HCT116 (cell line): ENCODE results near the gene URB1. TPM values are rescaled to one million over a fixed set of nuclear protein-coding genes. Genes with fewer than 3 reads are reported as not detected.
A peak's percentile ranks its signal among the peaks of the same experiment; 100 is the strongest.

ENCODE experiments used
- ATAC-seq: fragments of 200-7000 bp; cut with Tn5 transposase; 2 replicates; pipeline ENCODE4 v1.9.1; 2020; ENCODE audit warnings: mild to moderate bottlenecking, moderate library complexity
- BruUV-seq: library from RNA; stranded (reverse); fragments of 400-500 nt; replicated peaks from 2 replicates; lab custom pipeline; 2021; lab: Mats Ljungman, UMichigan
- CTCF ChIA-PET: fragments of 300-600 bp; sonication (Branson Sonifier 250); formaldehyde crosslinking; loops from one replicate; lab custom pipeline; 2021; ENCODE audit warnings: antibody characterized with exemption; lab: Charles Lee
- POLR2A ChIA-PET: fragments of 300-600, 350-600 bp; sonication (Branson Sonifier 250); formaldehyde crosslinking; loops from one replicate; lab custom pipeline; 2021; ENCODE audit warnings: antibody characterized with exemption; lab: Charles Lee
- RAD21 ChIA-PET, 2 experiments: fragments of 300-600 bp; sonication (Branson Sonifier 250); formaldehyde crosslinking; loops; one replicate each; lab custom pipeline; 2023; ENCODE audit warnings: low total read pairs in 2 of 2; ENCODE audit not compliant: uncharacterized antibody in 2 of 2, unreplicated experiment in 2 of 2, low non-redundant PET in 1 of 2; lab: Charles Lee
- DNase-seq: peaks from one replicate; pipeline ENCODE4 v3.0.0-alpha.2; 2010; ENCODE audit warnings: low read depth, low spot score
- H2AFZ ChIP-seq: fragments of 200-600 bp; shearing (Covaris generic), sonication (generic); 2 replicates; pipeline ENCODE4 v1.6.1; 2017; ENCODE audit warnings: low read depth, mixed run types, mixed read lengths, antibody characterized with exemption, low read length; ENCODE audit not compliant: poor library complexity, severe bottlenecking
- H3K27ac ChIP-seq: 2 replicates; pipeline ENCODE4 v1.5.1; 2012; ENCODE audit warnings: low read depth, low read length
- H3K27me3 ChIP-seq: fragments of 200-600 bp; sonication (generic); 2 replicates; pipeline ENCODE4 v1.6.1; 2016; ENCODE audit warnings: mixed run types, low read length, mixed read lengths; ENCODE audit not compliant: insufficient read depth
- H3K36me3 ChIP-seq, 2 experiments: fragments of 200-500 bp in 1 of 2; fragments of 200-600 bp in 1 of 2; sonication (Bioruptor generic) in 1 of 2; sonication (generic) in 1 of 2; 2 replicates each; pipeline versions ENCODE4 v1.5.1 to v1.6.1; 2014 to 2016; ENCODE audit warnings: low read length in 2 of 2, inconsistent platforms in 1 of 2, mixed read lengths in 1 of 2, mixed run types in 1 of 2; ENCODE audit not compliant: insufficient read depth in 2 of 2, control insufficient read depth in 1 of 2
- H3K4me1 ChIP-seq, 2 experiments: fragments of 200-600 bp in 1 of 2; sonication (generic) in 1 of 2; 2 replicates each; pipeline versions ENCODE4 v1.5.1 to v1.6.1; 2012 to 2017; ENCODE audit warnings: low read length in 2 of 2, inconsistent platforms in 1 of 2, mild to moderate bottlenecking in 1 of 2, mixed read lengths in 1 of 2, mixed run types in 1 of 2, moderate library complexity in 1 of 2; ENCODE audit not compliant: insufficient read depth in 2 of 2, control insufficient read depth in 1 of 2
- H3K4me2 ChIP-seq: fragments of 200-600 bp; sonication (generic); 2 replicates; pipeline ENCODE4 v1.6.1; 2017; ENCODE audit warnings: mixed run types, low read length, mixed read lengths
- H3K4me3 ChIP-seq, 2 experiments: fragments of 200-600 bp in 1 of 2; sonication (generic) in 1 of 2; replicated peaks in 1 of 2; 2 replicates each; pipeline ENCODE4 v1.5.1; 2011 to 2016; ENCODE audit warnings: low read length in 2 of 2, control low read depth in 1 of 2, low read depth in 1 of 2, mild to moderate bottlenecking in 1 of 2, mixed read lengths in 1 of 2, mixed run types in 1 of 2
- H3K79me2 ChIP-seq: fragments of 200-600 bp; sonication (generic); 2 replicates; pipeline ENCODE4 v1.6.1; 2017; ENCODE audit warnings: mild to moderate bottlenecking, mixed run types, low read length, moderate library complexity, mixed read lengths; ENCODE audit not compliant: insufficient read depth
- H3K9ac ChIP-seq: fragments of 200-600 bp; sonication (generic); 2 replicates; pipeline ENCODE4 v1.6.1; 2016; ENCODE audit warnings: low read length, mixed read lengths
- H3K9me2 ChIP-seq: fragments of 200-600 bp; sonication (generic), shearing (Covaris generic); 2 replicates; pipeline ENCODE4 v1.6.1; 2017; ENCODE audit warnings: mixed run types, mild to moderate bottlenecking, moderate library complexity; ENCODE audit not compliant: insufficient read depth
- H3K9me3 ChIP-seq, 2 experiments: fragments of 200-500 bp in 1 of 2; fragments of 200-600 bp in 1 of 2; sonication (Bioruptor generic) in 1 of 2; sonication (generic) in 1 of 2; 2 replicates each; pipeline ENCODE4 v1.6.1; 2014 to 2017; ENCODE audit warnings: low read length in 2 of 2, mixed read lengths in 2 of 2, inconsistent platforms in 1 of 2, low read depth in 1 of 2, mild to moderate bottlenecking in 1 of 2, mixed run types in 1 of 2, moderate library complexity in 1 of 2; ENCODE audit not compliant: control insufficient read depth in 1 of 2, insufficient read depth in 1 of 2
- H4K20me1 ChIP-seq: fragments of 200-600 bp; sonication (generic), shearing (Covaris generic); 2 replicates; pipeline ENCODE4 v1.6.1; 2017; ENCODE audit warnings: mixed run types, mild to moderate bottlenecking, moderate library complexity; ENCODE audit not compliant: insufficient read depth
- CBX3 ChIP-seq: IDR thresholded peaks from 2 replicates; pipeline ENCODE4 v1.6.1; 2012; ENCODE audit warnings: low read depth
- CEBPB ChIP-seq: IDR thresholded peaks from 2 replicates; pipeline ENCODE4 v1.6.1; 2012; ENCODE audit warnings: low read depth
- CTCF ChIP-seq, 3 experiments: fragments of 200-600 bp in 1 of 3; sonication (generic) in 1 of 3; IDR thresholded peaks in 2 of 3; conservative IDR thresholded peaks in 1 of 3; 2 replicates each; pipeline ENCODE4 v1.5.1; 2012 to 2017; ENCODE audit warnings: low read depth in 2 of 3, low read length in 2 of 3, antibody characterized with exemption in 1 of 3, borderline replicate concordance in 1 of 3, control low read depth in 1 of 3, mild to moderate bottlenecking in 1 of 3, mixed read lengths in 1 of 3, mixed run types in 1 of 3, moderate library complexity in 1 of 3; ENCODE audit not compliant: insufficient read depth in 1 of 3
- ELF1 ChIP-seq: IDR thresholded peaks from 2 replicates; pipeline ENCODE4 v1.6.1; 2012; ENCODE audit warnings: low read depth, borderline replicate concordance
- EZH2 ChIP-seq: fragments of 200-600 bp; sonication (generic); IDR thresholded peaks from 2 replicates; pipeline ENCODE4 v1.6.1; 2017; ENCODE audit warnings: antibody characterized with exemption, mixed run types
- EZH2phosphoT487 ChIP-seq: fragments of 200-600 bp; IDR thresholded peaks from 2 replicates; pipeline ENCODE4 v1.6.1; 2018; ENCODE audit warnings: antibody characterized with exemption, borderline replicate concordance
- REST ChIP-seq: IDR thresholded peaks from 2 replicates; pipeline ENCODE4 v1.6.1; 2012; ENCODE audit warnings: low read depth
- SIN3A ChIP-seq: IDR thresholded peaks from 2 replicates; pipeline ENCODE4 v1.6.1; 2012; ENCODE audit warnings: low read depth
- SP1 ChIP-seq: IDR thresholded peaks from 2 replicates; pipeline ENCODE4 v1.6.1; 2012; ENCODE audit warnings: low read depth
- SRF ChIP-seq: IDR thresholded peaks from 2 replicates; pipeline ENCODE4 v1.6.1; 2012; ENCODE audit warnings: low read depth
- YY1 ChIP-seq: IDR thresholded peaks from 2 replicates; pipeline ENCODE4 v1.6.1; 2011; ENCODE audit warnings: low read length, low read depth, moderate library complexity, mild to moderate bottlenecking; ENCODE audit not compliant: insufficient replicate concordance; ENCODE audit errors: extremely low read depth
- ZNF274 ChIP-seq: fragments of 200-500 bp; sonication (Bioruptor generic); IDR thresholded peaks from 2 replicates; pipeline ENCODE4 v1.6.1; 2014; ENCODE audit warnings: mild to moderate bottlenecking, low read depth, low read length, inconsistent platforms
- intact Hi-C: fragments of 100-400 bp; cut with micrococcal nuclease; formaldehyde crosslinking; loops from 2 replicates; pipeline ENCODE4 v1.10.0; 2022
- total RNA-seq: library from RNA; stranded (reverse); gene quantifications from one replicate; pipeline ENCODE4 v1.2.1, GENCODE V29; 2021; ENCODE audit not compliant: unreplicated experiment

Gene URB1
- total RNA-seq, 1 experiment from 2014 or later = 28.3 TPM

GRCh38 chr21:32377506-32377905 lies 15.3 kb downstream of the URB1 start:
- no peaks in the 10 kb centered on the region for H3K9me3 ChIP-seq
- ChIA-PET RAD21 (no interaction called here), CTCF (no interaction called here)
- H3K36me3 ChIP-seq = peaks cover 56 to 60% of the 10 kb centered on the region in 2 experiments
- no peak overlapping the region for H3K4me3 ChIP-seq
- BruUV-seq = no TSS peak
- H3K79me2 ChIP-seq = peaks cover 97% of the 10 kb centered on the region
- H3K4me2 ChIP-seq = no peak overlapping the region
- no peaks in the 10 kb centered on the region for H3K9me2 ChIP-seq
- intact Hi-C loops = no loop called here
- TF ChIP-seq EZH2 (no peak), CBX3 (no peak)
- TF ChIP-seq, all 23 proteins: peak for 0
- Histone ChIP-seq H3K9ac (no peak overlapping the region), H3K4me1 (peaks cover 4% of the 10 kb centered on the region in 2 experiments; a peak in 3 of 4 replicates), H3K27me3 (no peaks in the 10 kb centered on the region), H3K27ac (no peak overlapping the region), H4K20me1 (no peaks in the 10 kb centered on the region; the same call in 1 of the 2 replicates), H2AFZ (no peak overlapping the region)
- ATAC-seq (0 out of 2 replicates have a peak, but pooled peaks have one; percentile 14), DNase-seq (no peak)
- POLR2A ChIA-PET = no interaction called here

- POLR2A ChIA-PET = no interaction called here
- Histone ChIP-seq H2AFZ (no peak overlapping the region), H3K9me2 (no peaks in the 10 kb centered on the region), H3K4me3 (no peak overlapping the region), H3K4me2 (no peak overlapping the region), H3K4me1 (no peaks in the 10 kb centered on the region), H3K27ac (no peak overlapping the region), H3K27me3 (no peaks in the 10 kb centered on the region), H3K36me3 (peaks cover 52 to 53% of the 10 kb centered on the region in 2 experiments; a peak in 3 of 4 replicates), H4K20me1 (peaks cover 6% of the 10 kb centered on the region; the same call in 1 of the 2 replicates), H3K79me2 (peaks cover 84% of the 10 kb centered on the region), H3K9me3 (no peaks in the 10 kb centered on the region), H3K9ac (no peak overlapping the region)
- DNase-seq (no peak), ATAC-seq (no peak)
- RAD21 ChIA-PET = no interaction called here
- intact Hi-C loops = no loop called here
- CTCF ChIA-PET = no interaction called here
- no peak for TF ChIP-seq SP1
- no peak for TF ChIP-seq EZH2phosphoT487
- no peak for TF ChIP-seq CBX3
- no peak for TF ChIP-seq CEBPB
- TF ChIP-seq ZNF274 = no peak
- no peak for TF ChIP-seq SIN3A
- TF ChIP-seq CTCF (IDR thresholded peaks at IDR 0.05 in 2 of 3, conservative IDR thresholded peaks at IDR 0.05 in 1 of 3; ENCODE audit: borderline replicate concordance in 1 of 3, insufficient read depth in 1 of 3, low read depth in 2 of 3, low read length in 2 of 3) = no peak
- no peak for TF ChIP-seq YY1
- TF ChIP-seq REST = no peak
- TF ChIP-seq SRF = no peak
- TF ChIP-seq ELF1 = no peak
- no TSS peak for BruUV-seq
These were observed 20.1 kb downstream of the URB1 start for GRCh38 chr21:32372755-32373154.
